GM18508 (cell line): ENCODE data around the gene EPB41L4A.
A peak's percentile ranks its signal among the peaks of the same experiment; 100 is the strongest.
"Not testable (repeated sequence)": the region's sequence is repeated elsewhere in the genome, so short reads cannot be mapped to it uniquely, and the experiment has no call there.

Source experiments
- ATAC-seq: cut with Tn5 transposase; IDR thresholded peaks from one replicate; pipeline ENCODE4 v1.9.1; 2021; ENCODE audit warnings: moderate number of reproducible peaks; ENCODE audit not compliant: insufficient read depth, unreplicated experiment

Gene EPB41L4A

GRCh38 chr5:112360740-112361139 is 58.3 kb downstream of the EPB41L4A start:
- ATAC-seq: not testable (repeated sequence)

DNA sequence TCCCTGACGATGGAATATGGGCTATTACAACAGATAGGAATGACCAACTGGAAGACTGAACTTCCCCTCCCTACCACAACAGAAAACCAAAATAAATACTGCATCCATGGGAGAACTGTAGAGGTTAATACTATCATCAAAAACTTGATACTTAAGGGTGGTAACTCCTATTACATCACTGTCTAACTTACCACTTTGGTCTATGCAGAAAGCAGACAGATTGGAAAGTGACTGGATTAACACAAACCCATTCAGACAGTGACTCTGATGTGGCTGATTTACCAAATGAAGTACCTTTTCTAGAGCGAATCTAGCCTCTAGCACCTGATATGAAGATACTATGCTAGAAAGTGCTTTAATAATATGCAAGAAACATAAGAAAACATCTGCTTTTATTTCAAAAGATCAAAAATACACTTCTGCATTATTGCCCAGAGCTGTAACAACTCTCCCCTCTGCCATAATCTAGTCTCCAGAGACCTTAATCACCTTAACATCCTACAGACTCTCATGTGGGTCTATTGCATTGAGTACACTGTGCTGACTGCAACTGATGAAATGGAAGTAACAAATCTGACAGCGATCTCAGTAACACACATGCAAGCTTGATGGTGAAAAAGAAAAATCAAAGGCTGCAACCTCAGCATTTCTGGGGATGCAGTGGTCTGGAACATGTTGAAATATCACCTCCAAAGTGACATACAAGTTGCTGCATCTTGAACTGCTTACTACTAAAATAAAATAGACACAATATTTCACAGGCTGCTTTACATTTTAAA is 62.7 kb downstream of the EPB41L4A start:
- no peak for ATAC-seq

GRCh38 chr5:112355058-112355685 is 63.9 kb downstream of the EPB41L4A start:
- ATAC-seq: no peak

GRCh38 chr5:112353678-112354077 is 65.4 kb downstream of the EPB41L4A start:
- ATAC-seq: no peak

DNA sequence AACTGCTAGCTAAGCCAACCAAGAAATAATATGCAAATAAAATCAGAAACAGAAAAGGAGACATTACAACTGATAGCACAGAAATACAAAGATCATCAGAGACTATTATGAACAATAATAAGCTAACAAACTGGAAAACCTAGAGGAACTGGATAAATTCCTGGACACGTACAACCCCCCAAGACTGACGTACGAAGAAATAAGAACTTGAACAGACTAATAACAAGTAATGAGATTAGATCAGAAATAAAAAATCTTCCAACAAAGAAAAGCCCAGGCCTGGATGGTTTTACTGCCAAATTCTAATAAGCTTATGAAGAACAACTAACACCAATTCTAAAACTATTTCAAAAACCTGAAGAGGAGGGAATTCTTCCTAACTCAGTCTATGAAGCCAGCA is 67.9 kb downstream of the EPB41L4A start:
- ATAC-seq: no peak

GRCh38 chr5:112350626-112351025 is 68.5 kb downstream of the EPB41L4A start:
- no peak for ATAC-seq

DNA sequence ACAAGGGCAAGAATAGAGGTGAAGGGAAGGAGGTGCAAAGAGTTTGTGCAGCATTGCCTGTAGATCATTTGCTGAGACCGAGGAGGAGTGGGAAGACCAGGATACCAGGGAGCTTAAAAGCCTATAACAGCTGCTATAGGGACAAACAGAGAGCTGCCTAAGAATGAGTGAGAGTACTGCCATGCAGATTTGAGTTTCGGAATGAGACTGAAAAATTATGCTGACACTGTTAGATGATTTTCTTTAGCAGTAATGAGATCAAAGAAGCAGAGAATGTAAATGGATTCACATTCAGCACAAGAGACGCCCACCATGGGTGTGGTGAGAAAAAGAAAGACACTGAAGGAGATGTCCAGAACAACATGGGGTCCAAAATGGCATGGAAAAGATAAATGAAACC is 69.7 kb downstream of the EPB41L4A start:
- no peak for ATAC-seq

DNA sequence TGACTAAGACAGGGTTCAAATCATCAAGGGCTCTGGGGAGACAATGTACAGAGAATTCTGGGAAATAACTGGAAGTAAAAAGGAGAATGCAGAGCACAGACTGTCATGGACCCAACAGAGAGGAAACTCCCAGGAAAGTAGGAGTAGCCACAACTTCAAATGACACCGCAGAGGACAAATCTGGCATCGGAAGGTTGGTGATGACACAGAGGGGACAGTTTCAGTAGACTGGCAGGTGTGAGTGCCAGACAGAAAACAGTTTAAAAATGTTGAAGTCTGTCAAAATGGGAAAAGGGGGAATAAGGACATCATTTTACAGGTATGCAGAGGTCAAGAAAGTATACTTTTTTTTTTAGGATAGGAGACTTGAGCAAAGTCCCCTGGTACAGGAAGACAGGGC is 70.2 kb downstream of the EPB41L4A start:
- no peak for ATAC-seq

- no peak for ATAC-seq
These were observed 70.7 kb downstream of the EPB41L4A start for GRCh38 chr5:112348387-112348786.

- no peak for ATAC-seq
These were observed 72.5 kb downstream of the EPB41L4A start for GRCh38 chr5:112346411-112347044.

DNA sequence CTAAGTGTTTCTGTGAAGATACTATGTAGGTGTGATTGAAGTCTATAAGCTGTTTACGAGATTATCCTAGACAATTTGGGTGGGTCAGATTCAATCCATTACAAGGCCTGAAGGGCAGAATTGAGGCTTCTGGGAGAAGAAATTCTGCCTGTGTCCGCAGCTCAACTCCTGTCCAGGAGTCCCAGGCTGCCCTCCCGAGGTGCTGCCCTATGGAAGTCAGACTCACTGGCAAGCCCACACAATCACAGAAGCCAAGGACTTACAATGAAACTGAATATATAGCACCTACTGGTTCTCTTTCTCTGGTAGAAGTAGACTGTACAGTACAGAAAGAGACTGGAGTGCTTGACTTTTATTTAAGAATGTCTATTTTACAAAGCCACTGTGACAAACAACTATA is 74.5 kb downstream of the EPB41L4A start:
- no peak for ATAC-seq

GRCh38 chr5:112342389-112342788 is 76.7 kb downstream of the EPB41L4A start:
- ATAC-seq: no peak

- ATAC-seq: no peak
These were observed 79.3 kb downstream of the EPB41L4A start for GRCh38 chr5:112339761-112340160.

DNA sequence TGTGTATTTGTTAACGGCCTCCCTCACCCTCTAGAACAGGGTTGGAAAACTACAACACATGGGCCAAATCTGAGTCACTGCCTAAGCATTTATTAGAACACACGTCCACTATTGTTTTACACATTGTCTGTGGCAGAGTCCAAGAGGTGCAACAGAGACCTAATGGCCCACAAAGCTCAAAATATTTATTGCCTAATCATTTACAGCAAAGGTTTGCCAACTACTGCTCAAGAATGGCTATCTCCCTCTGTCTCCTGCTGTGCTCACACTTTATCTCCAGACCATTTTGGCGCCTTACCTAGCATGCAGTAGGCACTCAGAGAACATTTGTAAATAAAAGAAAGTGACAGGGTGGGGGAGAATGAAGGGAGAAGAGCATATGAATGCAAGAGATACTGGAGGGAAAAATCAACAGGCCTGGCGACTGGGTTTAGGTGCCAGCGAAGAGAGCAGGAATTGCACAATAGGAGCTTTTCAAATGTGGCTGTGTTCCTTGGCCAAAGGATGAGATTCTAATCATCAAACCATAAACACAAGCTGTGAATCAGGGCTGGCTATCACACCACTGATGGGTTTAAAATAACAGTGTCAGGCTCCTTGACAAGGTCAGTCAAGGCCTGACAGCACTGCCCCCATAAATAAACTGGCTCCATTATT is 80.3 kb downstream of the EPB41L4A start:
- ATAC-seq: no peak

DNA sequence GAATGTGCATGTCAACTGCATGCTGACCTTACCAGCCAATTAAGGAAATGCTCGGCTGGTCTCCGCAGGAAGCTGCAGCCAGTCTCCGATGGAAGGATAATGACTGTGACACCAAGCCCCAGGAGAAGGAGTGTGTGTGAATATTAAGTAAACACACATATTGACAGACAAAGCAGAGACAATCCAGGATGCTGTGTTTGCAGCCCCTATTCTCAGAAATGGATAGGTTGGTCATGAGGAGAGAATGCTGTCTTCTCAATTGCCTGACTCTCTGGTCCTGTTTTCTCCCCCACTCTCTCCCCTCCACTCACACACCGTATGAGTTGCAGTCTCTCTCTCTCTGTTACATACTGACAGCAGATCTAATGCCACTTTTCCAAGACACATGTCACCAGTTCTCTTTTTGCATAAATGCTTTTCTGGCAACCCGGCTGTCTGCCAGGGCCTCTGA is 85.7 kb downstream of the EPB41L4A start:
- no peak for ATAC-seq

- ATAC-seq: no peak
These were observed 87.2 kb downstream of the EPB41L4A start for GRCh38 chr5:112331892-112332291.

DNA sequence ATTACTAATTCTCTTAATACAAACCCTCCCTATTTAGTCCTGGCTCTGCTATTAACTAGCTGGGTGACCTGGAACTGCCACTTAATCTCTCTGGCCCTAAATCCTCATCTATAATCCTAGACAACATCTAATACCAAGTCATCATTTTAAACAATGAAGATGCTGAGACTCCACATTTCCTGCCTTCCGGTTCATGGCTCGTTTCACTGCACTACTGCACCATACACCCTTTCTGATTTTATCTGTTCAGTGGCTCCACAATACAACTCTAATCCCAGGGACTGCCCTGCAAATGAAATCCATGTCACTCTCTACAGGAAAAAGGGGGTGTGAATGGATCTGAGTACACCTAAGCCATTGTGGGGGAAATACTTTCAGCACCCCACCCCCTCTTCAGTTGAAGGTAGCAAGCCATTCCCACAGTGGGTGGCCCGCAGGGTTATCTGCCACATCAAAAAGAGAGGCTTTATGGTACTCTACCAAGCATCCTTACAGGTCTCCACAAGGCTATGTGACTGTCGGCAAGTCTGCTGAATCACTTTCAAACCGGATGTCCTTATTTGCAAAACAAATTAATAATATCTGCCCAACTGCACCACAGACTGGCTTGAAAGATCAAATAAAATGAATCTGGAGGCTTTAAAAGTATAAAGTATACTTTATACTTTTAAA is 89.5 kb downstream of the EPB41L4A start:
- peak; percentile 93 for ATAC-seq

DNA sequence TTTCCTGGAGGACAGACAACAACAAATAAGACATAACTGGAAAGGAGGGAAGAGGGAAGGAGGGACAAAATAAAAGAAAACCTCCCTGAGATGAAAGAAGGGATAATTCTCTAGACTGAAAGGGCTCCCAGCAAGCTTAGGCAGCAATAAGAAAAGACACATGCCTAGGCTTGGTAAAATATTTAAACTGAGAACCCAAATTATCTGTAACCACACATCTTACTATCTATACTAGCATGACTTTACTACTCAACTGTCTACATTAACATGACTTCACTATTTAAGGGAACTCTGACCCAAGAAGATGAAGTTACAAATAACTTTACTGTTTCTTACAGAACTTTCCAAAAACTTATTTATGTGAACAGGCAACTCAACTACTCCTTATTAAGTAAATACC is 95.9 kb downstream of the EPB41L4A start:
- ATAC-seq: no peak

DNA sequence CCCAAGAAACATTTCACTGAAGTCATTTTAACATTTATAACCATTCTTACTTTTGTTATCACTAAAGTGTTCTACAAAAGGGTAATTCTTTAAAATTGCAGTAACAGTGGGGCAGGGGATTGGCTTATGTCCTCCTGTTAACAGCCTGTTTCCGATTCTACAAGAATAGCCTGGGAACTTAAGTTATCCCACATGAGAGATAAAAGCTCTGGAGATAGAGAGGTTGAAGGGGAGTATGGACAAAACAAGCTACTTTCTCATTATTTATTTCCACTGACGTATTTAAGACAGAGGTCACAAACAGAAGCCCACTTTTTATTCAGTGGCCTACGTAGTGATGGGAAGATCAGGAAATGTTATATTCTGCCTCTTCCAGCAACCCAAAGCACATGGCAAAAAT is 98.7 kb downstream of the EPB41L4A start:
- ATAC-seq: no peak

DNA sequence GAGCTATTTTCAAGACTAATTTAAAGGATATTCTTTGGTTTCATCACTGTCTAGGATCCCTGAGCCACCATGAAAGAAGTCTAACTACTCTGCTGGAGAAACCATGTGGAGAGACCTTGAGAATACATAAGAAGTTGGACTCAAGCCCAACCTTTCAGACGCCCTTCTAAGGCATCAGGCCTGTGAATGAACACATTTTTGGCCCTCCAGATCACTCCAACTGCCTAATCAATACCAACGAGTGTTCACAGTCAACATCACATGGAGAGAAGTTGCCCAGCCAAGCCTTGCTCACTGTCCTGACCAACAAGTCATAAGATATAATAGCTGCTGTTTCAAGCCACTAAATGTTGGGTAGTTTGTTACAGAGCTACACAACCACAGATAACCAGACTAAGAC is 100.7 kb downstream of the EPB41L4A start:
- ATAC-seq: no peak
